GM12878 (cell line): ENCODE data around the gene TIE1. TPM values are rescaled to one million over a fixed set of nuclear protein-coding genes. Genes with fewer than 3 reads are reported as not detected.

ENCODE experiments used
- ATAC-seq: fragments of 200-7000 bp; cut with Tn5 transposase; 3 replicates; pipeline ENCODE4 v1.9.1; 2020; ENCODE audit warnings: mild to moderate bottlenecking, moderate library complexity
- BruUV-seq: library from RNA; stranded (reverse); fragments of 400-500 nt; replicated peaks from 2 replicates; lab custom pipeline; 2021; lab: Mats Ljungman, UMichigan
- CTCF ChIA-PET: fragments of 300-600 bp; sonication (Branson Sonifier 250); formaldehyde crosslinking; extraction: SDS; loops from one replicate; lab custom pipeline; 2021; ENCODE audit warnings: inconsistent platforms; lab: Yijun Ruan, JAX
- POLR2A ChIA-PET: fragments of 350-600 bp; formaldehyde crosslinking; extraction: SDS; loops from one replicate; lab custom pipeline; 2021; ENCODE audit warnings: inconsistent platforms; lab: Charles Lee
- RAD21 ChIA-PET: fragments of 300-600 bp; sonication (Branson Sonifier 250); formaldehyde crosslinking; loops from one replicate; lab custom pipeline; 2023; ENCODE audit warnings: antibody characterized with exemption; ENCODE audit not compliant: unreplicated experiment; lab: Charles Lee
- SMC1A ChIA-PET: fragments of 300-600 bp; sonication (Branson Sonifier 250); formaldehyde crosslinking; loops from one replicate; lab custom pipeline; 2023; ENCODE audit not compliant: unreplicated experiment, uncharacterized antibody; lab: Charles Lee
- DNase-seq: peaks from one replicate; pipeline ENCODE4 v3.0.0-alpha.2; 2011; ENCODE audit warnings: low read depth, low spot score
- FAIRE-seq: peaks from 3 replicates; lab custom pipeline; 2011; peaks lifted over from hg19 to GRCh38; lab: Jason Lieb, UNC
- H2AFZ ChIP-seq: 2 replicates; pipeline ENCODE4 v1.6.0; 2011; ENCODE audit warnings: low read depth, low read length, control low read depth; ENCODE audit not compliant: control insufficient read depth
- H3K27ac ChIP-seq: 2 replicates; pipeline ENCODE4 v1.5.1; 2011; ENCODE audit warnings: control low read depth; ENCODE audit not compliant: control insufficient read depth, insufficient read depth
- H3K27me3 ChIP-seq, 2 experiments: replicated peaks in 1 of 2; 2 replicates each; pipeline versions ENCODE4 v1.6.0 to v1.6.1; 2011; ENCODE audit warnings: low read length in 1 of 2; ENCODE audit not compliant: control insufficient read depth in 2 of 2, insufficient read depth in 2 of 2
- H3K36me3 ChIP-seq, 2 experiments: 2 replicates each; pipeline ENCODE4 v1.5.1; 2011; ENCODE audit warnings: low read length in 1 of 2; ENCODE audit not compliant: control insufficient read depth in 2 of 2, insufficient read depth in 2 of 2
- H3K4me1 ChIP-seq: 2 replicates; pipeline ENCODE4 v1.6.1; 2011; ENCODE audit warnings: mild to moderate bottlenecking, low read length, moderate library complexity, mixed read lengths; ENCODE audit not compliant: control insufficient read depth, insufficient read depth
- H3K4me2 ChIP-seq: 2 replicates; pipeline ENCODE4 v1.6.0; 2011; ENCODE audit warnings: control low read depth; ENCODE audit not compliant: control insufficient read depth, insufficient read depth
- H3K4me3 ChIP-seq: fragments of 200-600 bp; sonication (generic); 2 replicates; pipeline ENCODE4 v1.5.1; 2016
- H3K79me2 ChIP-seq: 2 replicates; pipeline ENCODE4 v1.6.0; 2011; ENCODE audit warnings: low read length; ENCODE audit not compliant: control insufficient read depth, insufficient read depth
- H3K9ac ChIP-seq: 2 replicates; pipeline ENCODE4 v1.8.0; 2011; ENCODE audit warnings: low read length, control low read depth, mixed read lengths; ENCODE audit not compliant: control insufficient read depth, insufficient read depth
- H3K9me3 ChIP-seq: replicated peaks from 3 replicates; pipeline ENCODE4 v1.5.1; 2011; ENCODE audit warnings: mild to moderate bottlenecking, low read length; ENCODE audit not compliant: control insufficient read depth, insufficient read depth
- H4K20me1 ChIP-seq: 2 replicates; pipeline ENCODE4 v1.6.0; 2011; ENCODE audit not compliant: control insufficient read depth, insufficient read depth
- BCLAF1 ChIP-seq: fragments of 450-650 bp; IDR thresholded peaks from 2 replicates; pipeline ENCODE4 v1.6.1; 2017; ENCODE audit warnings: antibody characterized with exemption, mild to moderate bottlenecking, moderate library complexity
- WGBS: methylation state at CpG from one replicate; pipeline ENCODE4 v1.1.6; 2016; ENCODE audit warnings: low lambda C conversion rate; ENCODE audit not compliant: insufficient replicate concordance, insufficient coverage; ENCODE audit errors: missing lambda C conversion rate; 5-methylcytosine and 5-hydroxymethylcytosine counted together
- in situ Hi-C: fragments of 300-500 bp; cut with MboI; formaldehyde crosslinking; loops from 9 replicates; pipeline ENCODE4 v1.14.3; 2018; ENCODE audit warnings: mixed read lengths
- intact Hi-C: fragments of 100-400 bp; cut with micrococcal nuclease; formaldehyde crosslinking; loops from one replicate; pipeline ENCODE4 v1.14.2; 2022; ENCODE audit not compliant: unreplicated experiment
- polyA plus RNA-seq, 11 experiments: library from polyadenylated mRNA; depleted of rRNA in 4 of 11; unstranded in 6 of 11; stranded (reverse) in 5 of 11; fragments of >200 nt; fragmentation: Nextera tagmentation in 4 of 11; fragmentation: Illumina TruSeq in 1 of 11; extraction: Ambion mirVana in 4 of 11; extraction: Trizol in 1 of 11; gene quantifications; 1 replicate in 1 of 11; 2 replicates in 10 of 11; pipeline versions ENCODE4 v1.2.1 to v1.2.3, GENCODE V29; 2011 to 2016; ENCODE audit warnings: inconsistent platforms in 2 of 11, missing spikeins in 2 of 11, low read depth in 1 of 11
- total RNA-seq, 4 experiments: library from RNA; depleted of rRNA in 3 of 4; stranded (reverse); fragments of >200 nt in 3 of 4; fragmentation: Illumina TruSeq in 1 of 4; extraction: Trizol in 1 of 4; gene quantifications; 2 replicates each; pipeline versions ENCODE4 v1.2.1 to v1.2.3, GENCODE V29; 2013 to 2021
- TF ChIP-seq, protein P1 (sequence below), 3 experiments: IDR thresholded peaks in 2 of 3; conservative IDR thresholded peaks in 1 of 3; 2 replicates each; pipeline ENCODE4 v1.5.1; 2011; ENCODE audit warnings: low read depth in 3 of 3, low read length in 3 of 3, mild to moderate bottlenecking in 3 of 3, control low read depth in 2 of 3, moderate library complexity in 2 of 3, inconsistent platforms in 1 of 3, mixed read lengths in 1 of 3; ENCODE audit not compliant: control insufficient read depth in 2 of 3, insufficient read depth in 1 of 3; ENCODE audit errors: extremely low read depth in 1 of 3

Gene TIE1
- total and polyA plus RNA-seq, 10 of the 15 experiments (the other 5 are each of a cell fraction or from before 2014, with no cell fraction given), result 0.26 to 3.9 (median 1.3) TPM

GRCh38 chr1:43324810-43325209 is 24.0 kb downstream of the TIE1 start:
- ChIA-PET SMC1A (interaction anchor here (1.7 kb wide), 1 partner anchor 27 kb away, joined by 3 read pairs; no protein-coding TSS in a partner anchor), POLR2A (no interaction called here)

More at GRCh38 chr1:43324810-43325209, 24.0 kb downstream of the TIE1 start:
- RAD21 ChIA-PET, result no interaction called here
- in situ Hi-C loops (no loop called here), intact Hi-C loops (no loop called here)
- Histone ChIP-seq H3K79me2 (no peaks in the 10 kb centered on the region), H4K20me1 (no peaks in the 10 kb centered on the region), H3K27ac (no peak overlapping the region), H3K4me3 (no peak overlapping the region), H3K9me3 (no peaks in the 10 kb centered on the region; the same call in 1 of the 3 replicates), H3K27me3 (no peaks in the 10 kb centered on the region), H2AFZ (no peak overlapping the region), H3K4me2 (no peak overlapping the region), H3K4me1 (no peaks in the 10 kb centered on the region), H3K9ac (no peak overlapping the region)
- no TSS peak for BruUV-seq
- WGBS, result 33% methylated on average over 1 of the region's 1 CpG
- FAIRE-seq (no peak), ATAC-seq (no peak), DNase-seq (no peak)
- CTCF ChIA-PET, result no interaction called here
- TF ChIP-seq BCLAF1, result no peak
- TF ChIP-seq, protein P1, sequence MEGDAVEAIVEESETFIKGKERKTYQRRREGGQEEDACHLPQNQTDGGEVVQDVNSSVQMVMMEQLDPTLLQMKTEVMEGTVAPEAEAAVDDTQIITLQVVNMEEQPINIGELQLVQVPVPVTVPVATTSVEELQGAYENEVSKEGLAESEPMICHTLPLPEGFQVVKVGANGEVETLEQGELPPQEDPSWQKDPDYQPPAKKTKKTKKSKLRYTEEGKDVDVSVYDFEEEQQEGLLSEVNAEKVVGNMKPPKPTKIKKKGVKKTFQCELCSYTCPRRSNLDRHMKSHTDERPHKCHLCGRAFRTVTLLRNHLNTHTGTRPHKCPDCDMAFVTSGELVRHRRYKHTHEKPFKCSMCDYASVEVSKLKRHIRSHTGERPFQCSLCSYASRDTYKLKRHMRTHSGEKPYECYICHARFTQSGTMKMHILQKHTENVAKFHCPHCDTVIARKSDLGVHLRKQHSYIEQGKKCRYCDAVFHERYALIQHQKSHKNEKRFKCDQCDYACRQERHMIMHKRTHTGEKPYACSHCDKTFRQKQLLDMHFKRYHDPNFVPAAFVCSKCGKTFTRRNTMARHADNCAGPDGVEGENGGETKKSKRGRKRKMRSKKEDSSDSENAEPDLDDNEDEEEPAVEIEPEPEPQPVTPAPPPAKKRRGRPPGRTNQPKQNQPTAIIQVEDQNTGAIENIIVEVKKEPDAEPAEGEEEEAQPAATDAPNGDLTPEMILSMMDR (IDR thresholded peaks at IDR 0.05 in 2 of 3, conservative IDR thresholded peaks at IDR 0.05 in 1 of 3; ENCODE audit: control insufficient read depth in 2 of 3, extremely low read depth in 1 of 3, insufficient read depth in 1 of 3, low read depth in 3 of 3, low read length in 3 of 3), result no peak
- TF ChIP-seq, all 136 proteins: peak for 0
- H3K36me3 ChIP-seq, result no peaks in the 10 kb centered on the region
